Esophagus squamous epithelium (tissue), 5 donors: ENCODE measurements around the gene GIMAP1. TPM values are rescaled to one million over a fixed set of nuclear protein-coding genes. Genes with fewer than 3 reads are reported as not detected.

Source experiments
- DNase-seq: peaks from one replicate; lab custom pipeline; 2025; lab: John Stamatoyannopoulos, UW
- H3K27ac ChIP-seq, 4 donors: fragments of 200-600 bp; sonication (generic); one replicate each; pipeline ENCODE4 v1.5.1; 2016 to 2019; ENCODE audit warnings: mild to moderate bottlenecking in 1 of 4
- H3K27me3 ChIP-seq, 4 donors: fragments of 200-600 bp; sonication (generic); 1 replicate in 3 of 4; 2 replicates in 1 of 4; pipeline versions ENCODE4 v1.5.1 to v1.6.0; 2017 to 2021; ENCODE audit warnings: antibody characterized with exemption in 1 of 4
- H3K36me3 ChIP-seq, 3 donors: fragments of 200-600 bp; sonication (generic); one replicate each; pipeline ENCODE4 v1.5.1; 2016 to 2019
- H3K4me1 ChIP-seq, 3 donors: fragments of 200-600 bp; sonication (generic); one replicate each; pipeline ENCODE4 v1.5.1; 2017 to 2019
- H3K4me3 ChIP-seq, 4 donors: fragments of 200-600 bp; sonication (generic); 1 replicate in 3 of 4; 2 replicates in 1 of 4; pipeline ENCODE4 v1.5.1; 2016 to 2019; ENCODE audit warnings: mild to moderate bottlenecking in 2 of 4, moderate library complexity in 1 of 4
- H3K9me3 ChIP-seq, 3 donors: fragments of 200-600 bp; sonication (generic); one replicate each; pipeline ENCODE4 v1.5.1; 2016 to 2019
- CTCF ChIP-seq, 6 experiments: fragments of 450-650 bp in 4 of 6; fragments of 200-600 bp in 2 of 6; sonication (generic) in 2 of 6; IDR thresholded peaks; one replicate each; pipeline ENCODE4 v1.5.1; 2016 to 2019; ENCODE audit warnings: antibody characterized with exemption in 6 of 6, mild to moderate bottlenecking in 4 of 6, moderate library complexity in 4 of 6
- POLR2A ChIP-seq, 4 donors: fragments of 450-650 bp; IDR thresholded peaks; one replicate each; pipeline ENCODE4 v1.6.1; 2017; ENCODE audit warnings: antibody characterized with exemption in 4 of 4, mild to moderate bottlenecking in 4 of 4, moderate library complexity in 3 of 4
- WGBS, 2 donors: methylation state at CpG; one replicate each; pipeline ENCODE4 v1.1.5; 2018; 5-methylcytosine and 5-hydroxymethylcytosine counted together
- intact Hi-C: fragments of 100-400 bp; cut with DNase I; formaldehyde crosslinking; loops from one replicate; pipeline ENCODE4 v1.15.0; 2022
- total RNA-seq, 4 donors: library from RNA; depleted of rRNA; stranded (reverse); fragments of >200 nt; gene quantifications; one replicate each; pipeline ENCODE4 v1.1.0, GENCODE V29; 2016
- donor health status: DM: yes; HTN: yes; CAD: no.

The GIMAP1 gene
- total RNA-seq, 4 donors from 2014 or later: 0.97 to 9.3 (median 4.8) TPM

DNA sequence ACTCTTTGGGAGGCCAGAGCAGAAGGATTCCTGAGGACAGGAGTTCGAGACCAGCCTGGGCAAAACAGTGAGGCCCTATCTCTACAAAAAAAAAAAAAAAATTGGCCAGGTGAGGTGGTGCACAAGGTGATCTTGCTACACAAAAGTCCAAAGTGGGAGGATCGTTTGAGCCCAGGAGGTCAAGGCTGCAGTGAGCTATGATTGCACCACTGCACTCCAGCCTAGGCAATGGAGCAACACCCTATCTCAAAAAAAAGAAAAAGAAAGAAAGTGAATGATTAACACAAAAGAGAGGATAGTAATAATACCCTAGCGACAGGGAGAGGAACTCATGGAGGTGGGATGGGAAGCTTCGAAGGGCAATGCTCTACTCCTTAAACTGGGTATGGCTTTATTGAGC, 53.4 kb downstream of the GIMAP1 start:
- TF ChIP-seq CTCF (IDR thresholded peaks at IDR 0.05) (no peak), POLR2A (IDR thresholded peaks at IDR 0.05) (no peak)
- H3K4me3 ChIP-seq: no peak overlapping the region
- H3K36me3 ChIP-seq: no peaks in the 10 kb centered on the region
- intact Hi-C loops: no loop called here
- DNase-seq: no peak
- H3K27ac ChIP-seq: no peak overlapping the region
- H3K4me1 ChIP-seq: no peaks in the 10 kb centered on the region
- H3K27me3 ChIP-seq: no peaks in the 10 kb centered on the region
- peaks cover 0 to 4% (median 0%) of the 10 kb centered on the region in 3 donors for H3K9me3 ChIP-seq
- 71 to 79% methylated on average over 4 of the region's 4 CpGs for WGBS, 2 donors

Other genes with a start within 250 kb of the GIMAP1 start
- gene GIMAP7, start 201.7 kb upstream of the GIMAP1 start, total RNA-seq: 10 to 100 TPM in 1 of 4 donors, 1 to 10 TPM in 2, under 1 TPM in 1; 0.64 to 18.1 (median 3.3) TPM
- gene GIMAP4, start 149.2 kb upstream of the GIMAP1 start, total RNA-seq: 10 to 100 TPM in 2 of 4 donors, 1 to 10 TPM in 2; 2.1 to 23.7 (median 12.1) TPM
- gene GIMAP6, start 84.2 kb upstream of the GIMAP1 start, total RNA-seq: 10 to 100 TPM in 2 of 4 donors, 1 to 10 TPM in 2; 3.1 to 30.1 (median 12.9) TPM
- 10 to 100 TPM in 1 of 4 donors, 1 to 10 TPM in 2, under 1 TPM in 1; 0.72 to 12.4 (median 5.6) TPM for gene GIMAP2, start 30.9 kb upstream of the GIMAP1 start, total RNA-seq
- 10 to 100 TPM in 2 of 4 donors, 1 to 10 TPM in 1, under 1 TPM in 1; 0.15 to 29.4 (median 8.2) TPM for gene GIMAP5, start 20.8 kb downstream of the GIMAP1 start, total RNA-seq
- gene TMEM176B, start 83.8 kb downstream of the GIMAP1 start, total RNA-seq: 10 to 100 TPM in 2 of 4 donors, 1 to 10 TPM in 2; 3.3 to 54.9 (median 12.4) TPM
- 10 to 100 TPM in 2 of 4 donors, 1 to 10 TPM in 2; 2.5 to 35.5 (median 10.7) TPM for gene TMEM176A, start 84.2 kb downstream of the GIMAP1 start, total RNA-seq
- 1 to 10 TPM in 2 of 4 donors, under 1 TPM in 2; 0.26 to 4.4 (median 1.4) TPM for gene AOC1, start 135.9 kb downstream of the GIMAP1 start, total RNA-seq